ENCODE results near the gene GARIN3.

- no peak for TF ChIP-seq CTCF (conservative IDR thresholded peaks at IDR 0.05; ENCODE audit: low read depth, low read length)
- no peak for TF ChIP-seq EZH2 (IDR thresholded peaks at IDR 0.05; ENCODE audit: borderline replicate concordance, low read depth, low read length, poor library complexity, severe bottlenecking)
Observed at GRCh38 chr5:157214415-157214814, 48.4 kb upstream of the GARIN3 start.

Measured in A673 (cell line).